ES-I3 (cell line): ENCODE results near the gene MARK2.

Experiments used
- H3K36me3 ChIP-seq: 2 replicates; pipeline ENCODE4 v1.6.1; 2013; ENCODE audit warnings: mild to moderate bottlenecking, low read length, control low read depth, moderate library complexity; ENCODE audit not compliant: insufficient read depth
- H3K4me1 ChIP-seq: 2 replicates; pipeline ENCODE4 v1.6.1; 2013; ENCODE audit warnings: mild to moderate bottlenecking, control low read depth, low read length; ENCODE audit not compliant: insufficient read depth
- H3K9ac ChIP-seq: 2 replicates; pipeline ENCODE4 v1.6.1; 2013; ENCODE audit warnings: low read depth, mild to moderate bottlenecking, low read length, moderate library complexity
- H3K9me3 ChIP-seq: 2 replicates; pipeline ENCODE4 v1.6.1; 2013; ENCODE audit warnings: mild to moderate bottlenecking, low read length, moderate library complexity; ENCODE audit not compliant: control insufficient read depth, insufficient read depth

MARK2 gene

GRCh38 chr11:63910675-63911074, 71.8 kb downstream of the MARK2 start:
- Histone ChIP-seq H3K9ac (no peak overlapping the region), H3K9me3 (no peaks in the 10 kb centered on the region), H3K36me3 (peaks cover 4% of the 10 kb centered on the region; the same call in 1 of the 2 replicates), H3K4me1 (peaks cover 46% of the 10 kb centered on the region)

DNA sequence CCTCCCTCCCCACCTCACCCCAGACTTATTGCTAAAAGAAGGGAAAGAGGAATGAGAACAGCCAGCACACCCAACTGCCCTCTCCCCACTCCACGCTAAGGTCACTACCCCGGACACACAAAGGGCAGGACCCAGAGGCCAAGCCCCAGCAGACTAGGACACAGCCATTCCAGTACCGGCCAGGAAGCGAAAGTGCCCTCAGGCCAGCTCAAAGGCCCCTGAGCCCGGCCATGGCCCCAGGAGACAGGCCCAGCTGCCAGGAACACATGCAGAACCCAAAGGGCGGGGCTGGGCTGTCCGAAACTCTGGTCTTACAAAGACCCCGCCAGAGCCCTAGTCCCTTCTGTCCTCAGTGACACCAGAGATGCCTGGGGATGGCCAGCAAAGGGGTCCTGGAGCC, 72.5 kb downstream of the MARK2 start:
- no peak overlapping the region for H3K9ac ChIP-seq
- peaks cover 4% of the 10 kb centered on the region; the same call in 1 of the 2 replicates for H3K36me3 ChIP-seq
- H3K9me3 ChIP-seq: no peaks in the 10 kb centered on the region
- peaks cover 46% of the 10 kb centered on the region for H3K4me1 ChIP-seq

- no peak overlapping the region for H3K9ac ChIP-seq
- peaks cover 4% of the 10 kb centered on the region; the same call in 1 of the 2 replicates for H3K36me3 ChIP-seq
- no peaks in the 10 kb centered on the region for H3K9me3 ChIP-seq
- peaks cover 44% of the 10 kb centered on the region for H3K4me1 ChIP-seq
Observed at GRCh38 chr11:63911876-63912275, 73.0 kb downstream of the MARK2 start.

GRCh38 chr11:63912678-63913077, 73.8 kb downstream of the MARK2 start:
- H3K4me1 ChIP-seq: peaks cover 36% of the 10 kb centered on the region; the same call in 1 of the 2 replicates
- no peaks in the 10 kb centered on the region for H3K9me3 ChIP-seq
- peaks cover 4% of the 10 kb centered on the region; the same call in 1 of the 2 replicates for H3K36me3 ChIP-seq
- no peak overlapping the region for H3K9ac ChIP-seq

DNA sequence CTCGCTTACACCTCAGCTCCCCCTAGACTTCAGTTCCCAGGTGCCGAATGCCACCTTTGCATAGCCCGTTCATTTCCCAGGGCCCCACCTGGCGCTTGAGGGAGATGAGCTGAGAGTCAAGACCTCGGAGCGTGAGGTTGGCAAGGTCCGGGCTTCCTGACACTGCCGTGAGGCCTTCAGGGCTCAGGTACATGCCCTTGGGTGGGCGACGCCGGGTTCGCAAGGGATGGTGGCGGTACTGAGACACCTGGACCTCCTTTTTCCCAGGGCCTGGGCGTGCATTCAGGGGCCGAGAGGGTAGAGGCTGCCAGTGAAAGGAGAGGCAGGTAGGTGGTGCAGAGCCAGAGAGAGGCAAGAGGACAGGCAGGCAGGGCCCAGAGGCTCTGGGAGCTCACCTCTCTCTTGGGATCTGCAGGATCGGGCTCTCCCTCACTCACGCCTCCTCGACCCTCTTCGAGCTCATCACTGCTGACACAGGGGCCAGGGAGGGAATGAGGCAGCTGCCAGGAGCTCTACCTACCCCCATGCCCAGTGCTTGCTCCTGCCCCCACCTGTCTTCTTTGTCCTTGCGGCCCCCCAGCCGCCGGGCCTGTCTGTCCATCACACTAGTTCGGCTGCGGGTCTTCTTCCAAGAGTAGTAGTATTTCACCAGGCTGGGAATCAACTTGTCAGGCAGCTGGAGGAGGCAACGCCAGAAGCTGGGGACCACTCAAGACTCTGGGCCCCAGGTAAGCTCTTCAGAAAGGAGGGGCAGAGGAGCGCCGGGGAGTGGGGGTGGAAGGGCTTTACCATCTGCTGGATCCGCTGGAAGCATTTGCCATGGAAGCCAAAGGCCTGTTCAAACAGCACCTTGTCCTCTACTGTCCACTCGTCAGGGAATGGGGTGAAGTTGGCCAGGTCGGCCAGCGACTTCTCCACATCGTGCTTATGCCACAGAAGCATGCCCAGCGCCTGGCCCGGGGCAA, 75.2 kb downstream of the MARK2 start:
- Histone ChIP-seq H3K36me3 (no peaks in the 10 kb centered on the region; the same call in 1 of the 2 replicates), H3K9ac (no peak overlapping the region), H3K4me1 (peaks cover 21% of the 10 kb centered on the region; the same call in 1 of the 2 replicates), H3K9me3 (no peaks in the 10 kb centered on the region)

GRCh38 chr11:63914896-63915691, 76.2 kb downstream of the MARK2 start:
- no peaks in the 10 kb centered on the region for H3K9me3 ChIP-seq
- no peaks in the 10 kb centered on the region; the same call in 1 of the 2 replicates for H3K36me3 ChIP-seq
- peaks cover 13% of the 10 kb centered on the region; the same call in 1 of the 2 replicates for H3K4me1 ChIP-seq
- no peak overlapping the region for H3K9ac ChIP-seq

GRCh38 chr11:63915961-63916836, 77.3 kb downstream of the MARK2 start:
- H3K9me3 ChIP-seq: no peaks in the 10 kb centered on the region
- peak overlapping the region; percentile 80 for H3K9ac ChIP-seq
- H3K4me1 ChIP-seq: peaks cover 5% of the 10 kb centered on the region; the same call in 1 of the 2 replicates
- no peaks in the 10 kb centered on the region; the same call in 1 of the 2 replicates for H3K36me3 ChIP-seq

DNA sequence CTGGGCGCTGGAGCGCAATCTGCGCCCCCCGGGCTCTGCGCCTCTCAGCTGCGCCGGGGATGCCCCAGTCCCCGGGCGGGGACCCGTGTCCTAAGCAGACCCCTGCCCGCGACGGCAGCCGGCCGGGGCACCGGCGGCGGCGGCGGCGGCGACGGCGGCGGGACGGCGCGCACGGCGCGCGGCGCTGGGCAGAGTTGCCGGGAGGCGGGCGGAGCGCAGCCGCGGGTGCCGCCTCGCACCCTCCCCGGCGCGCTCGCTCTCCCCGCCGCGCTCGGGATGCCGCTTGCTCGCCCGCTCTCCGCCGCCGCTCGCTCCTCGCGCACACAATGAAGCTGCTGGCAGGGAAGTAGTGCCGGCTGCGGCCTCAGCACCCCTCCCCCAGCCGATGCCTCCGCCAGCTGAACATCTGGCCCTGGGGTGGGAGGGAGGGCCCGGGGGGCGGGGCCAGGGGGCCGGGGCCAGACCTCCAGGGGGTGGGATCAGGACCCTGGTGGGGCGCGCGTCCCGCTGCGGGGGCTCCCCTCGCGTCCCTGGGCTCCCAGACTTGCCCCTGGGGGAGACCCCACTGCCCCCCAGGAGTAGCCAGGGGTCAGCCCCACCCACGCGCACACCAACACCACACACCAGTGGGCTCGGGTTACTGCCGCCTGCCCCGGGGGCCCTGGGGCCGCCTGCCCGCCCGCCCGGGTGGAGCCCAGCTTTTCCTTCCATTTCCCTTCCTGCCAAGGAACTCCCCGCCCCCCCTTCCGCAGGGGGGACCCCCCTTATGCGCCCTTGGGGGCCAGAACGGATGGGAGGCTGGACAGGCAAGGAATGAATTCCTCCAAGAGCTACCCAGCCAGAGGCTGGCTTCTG, 78.2 kb downstream of the MARK2 start, which contains the start of gene RCOR2:
Gene RCOR2 (minus strand): TSS at position 328 of the 855 bp plus-strand sequence. CDS start 708 bp downstream, outside the sequence.
- Histone ChIP-seq H3K36me3 (no peaks in the 10 kb centered on the region; the same call in 1 of the 2 replicates), H3K9ac (peak within 1 kb of the TSS; percentile 80), H3K9me3 (no peaks in the 10 kb centered on the region), H3K4me1 (peaks cover 8% of the 10 kb centered on the region; the same call in 1 of the 2 replicates)

DNA sequence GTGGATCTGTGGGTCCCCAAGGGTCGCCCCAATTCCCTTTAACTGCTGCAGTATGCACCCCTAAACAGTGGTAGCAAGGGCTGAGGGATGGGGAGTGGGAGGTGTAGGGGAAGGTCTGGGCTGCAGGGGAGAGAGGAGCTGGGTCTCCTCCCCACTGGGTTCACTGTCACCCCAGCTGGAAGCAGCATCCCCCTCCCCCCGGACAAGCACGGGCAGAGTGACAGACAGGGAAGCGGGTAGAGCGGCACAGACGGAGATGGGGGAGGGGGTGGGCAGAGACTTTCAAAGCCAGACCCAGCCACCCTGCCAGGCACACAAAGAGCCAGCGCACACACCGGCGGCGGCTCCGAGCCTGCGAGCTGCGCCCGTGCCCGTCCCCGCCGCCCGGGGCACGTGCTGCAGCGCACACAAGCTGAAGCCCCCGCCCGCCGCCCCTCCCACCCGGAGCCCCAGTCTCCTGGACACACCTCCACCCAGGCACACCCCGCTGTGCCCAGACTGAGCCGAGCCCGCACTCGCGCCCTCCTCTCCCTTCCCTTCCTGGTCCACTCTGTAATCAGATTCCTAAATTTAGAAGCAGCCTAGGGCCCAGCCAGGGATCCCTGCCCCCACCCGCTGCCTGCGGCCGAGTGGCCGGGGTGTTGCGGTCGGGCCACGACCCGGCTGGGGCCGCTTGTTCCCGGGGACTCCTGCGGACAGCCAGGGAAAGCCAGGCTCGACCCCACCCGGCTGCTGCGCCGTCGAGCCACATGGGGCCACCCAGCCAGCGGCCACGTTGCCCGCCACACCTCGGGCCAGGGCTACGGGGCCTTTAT, 79.0 kb downstream of the MARK2 start:
- Histone ChIP-seq H3K36me3 (no peaks in the 10 kb centered on the region), H3K4me1 (peaks cover 8% of the 10 kb centered on the region; the same call in 1 of the 2 replicates), H3K9ac (peak overlapping the region; percentile 83), H3K9me3 (no peaks in the 10 kb centered on the region)

DNA sequence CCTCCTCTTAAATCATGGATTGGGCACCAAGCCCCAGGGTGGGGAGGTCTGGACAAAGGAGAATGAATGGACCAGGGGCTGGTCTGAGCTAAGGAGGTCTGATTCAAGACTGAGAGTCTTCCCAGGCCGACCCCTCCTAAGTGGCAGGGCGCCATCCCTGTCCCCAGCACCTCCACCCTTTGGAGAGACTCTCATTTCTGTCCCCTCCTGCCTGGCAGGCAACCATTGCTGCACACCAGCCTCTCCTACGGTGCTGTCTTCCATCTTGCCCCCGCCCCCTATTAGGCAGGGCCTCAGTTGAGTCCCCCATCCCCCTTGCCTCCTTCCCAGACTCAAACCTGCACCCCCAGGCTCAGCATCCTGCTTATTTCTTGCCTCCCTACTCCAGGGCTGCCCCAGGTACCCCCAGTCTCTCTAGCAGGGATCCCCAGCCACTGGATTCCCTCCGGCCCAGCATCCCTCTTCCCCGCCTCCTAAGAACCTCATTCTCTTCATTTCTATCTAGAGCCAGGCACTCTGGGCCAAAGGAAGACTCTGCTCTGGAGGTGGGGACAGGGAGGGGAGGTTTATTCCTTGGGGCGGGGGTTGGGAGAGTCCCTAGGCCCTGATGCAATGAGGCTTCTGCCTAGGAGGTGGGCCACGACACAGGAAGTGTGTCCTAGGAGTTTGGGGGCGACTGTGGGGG, 79.7 kb downstream of the MARK2 start:
- Histone ChIP-seq H3K9ac (peak overlapping the region; percentile 83), H3K4me1 (peaks cover 8% of the 10 kb centered on the region; the same call in 1 of the 2 replicates), H3K9me3 (no peaks in the 10 kb centered on the region), H3K36me3 (no peaks in the 10 kb centered on the region)

- Histone ChIP-seq H3K9me3 (no peaks in the 10 kb centered on the region), H3K4me1 (peaks cover 8% of the 10 kb centered on the region; the same call in 1 of the 2 replicates), H3K9ac (peak overlapping the region; percentile 83), H3K36me3 (no peaks in the 10 kb centered on the region)
Observed at GRCh38 chr11:63919267-63920125, 80.6 kb downstream of the MARK2 start.
